PC-9 (cell line): ENCODE results near the gene PPP1R37. TPM values are rescaled to one million over a fixed set of nuclear protein-coding genes. Genes with fewer than 3 reads are reported as not detected.

ENCODE experiments used
- BruUV-seq: library from RNA; stranded (reverse); fragments of 400-500 nt; replicated peaks from 2 replicates; lab custom pipeline; 2021; lab: Mats Ljungman, UMichigan
- CTCF ChIA-PET: fragments of 300-600 bp; sonication (Branson Sonifier 250); formaldehyde crosslinking; loops from one replicate; lab custom pipeline; 2022; ENCODE audit warnings: antibody characterized with exemption; lab: Charles Lee
- POLR2A ChIA-PET: fragments of 300-600 bp; sonication (Branson Sonifier 250); formaldehyde crosslinking; loops from one replicate; lab custom pipeline; 2022; ENCODE audit warnings: antibody characterized with exemption; ENCODE audit not compliant: unreplicated experiment; lab: Charles Lee
- DNase-seq, 2 experiments: peaks; one replicate each; pipeline versions ENCODE4 v3.0.0 to v3.0.0-alpha.2; 2015 to 2022; ENCODE audit warnings: mixed read lengths in 1 of 2
- H2AFZ ChIP-seq: fragments of 200-600 bp; sonication (generic); 2 replicates; pipeline ENCODE4 v1.8.1; 2017; ENCODE audit warnings: antibody characterized with exemption
- H3F3A ChIP-seq: fragments of 200-600 bp; sonication (generic); 2 replicates; pipeline ENCODE4 v1.8.1; 2017; ENCODE audit warnings: antibody characterized with exemption, mild to moderate bottlenecking, low read depth; ENCODE audit not compliant: insufficient read depth
- H3K27ac ChIP-seq: fragments of 200-600 bp; sonication (generic); 2 replicates; pipeline ENCODE4 v1.6.1; 2016; ENCODE audit warnings: mixed run types
- H3K27me3 ChIP-seq: fragments of 200-600 bp; sonication (generic); 2 replicates; pipeline ENCODE4 v1.6.1; 2016; ENCODE audit warnings: low read depth, mixed run types; ENCODE audit not compliant: insufficient read depth
- H3K36me3 ChIP-seq: fragments of 200-600 bp; sonication (generic); 2 replicates; pipeline ENCODE4 v1.6.1; 2016; ENCODE audit warnings: low read depth, mixed run types
- H3K4me1 ChIP-seq: fragments of 200-600 bp; sonication (generic); replicated peaks from 2 replicates; pipeline ENCODE4 v1.6.1; 2016; ENCODE audit warnings: mixed run types; ENCODE audit not compliant: insufficient read depth
- H3K4me2 ChIP-seq: fragments of 200-600 bp; sonication (generic); 2 replicates; pipeline ENCODE4 v1.6.1; 2017; ENCODE audit warnings: mixed run types
- H3K4me3 ChIP-seq: fragments of 200-600 bp; sonication (generic); 2 replicates; pipeline ENCODE4 v1.6.1; 2016; ENCODE audit warnings: mixed run types
- H3K79me2 ChIP-seq: fragments of 200-600 bp; sonication (generic); 2 replicates; pipeline ENCODE4 v1.6.1; 2017; ENCODE audit warnings: low read depth, mixed run types
- H3K9me2 ChIP-seq: fragments of 200-600 bp; sonication (generic); 2 replicates; pipeline ENCODE4 v1.8.1; 2017; ENCODE audit warnings: mild to moderate bottlenecking; ENCODE audit not compliant: insufficient read depth
- H3K9me3 ChIP-seq: fragments of 200-600 bp; sonication (generic); 2 replicates; pipeline ENCODE4 v1.8.1; 2016; ENCODE audit warnings: low read depth; ENCODE audit not compliant: insufficient read depth
- H4K20me1 ChIP-seq: fragments of 200-600 bp; sonication (generic); 2 replicates; pipeline ENCODE4 v1.8.1; 2017; ENCODE audit not compliant: insufficient read depth
- CTCF ChIP-seq: fragments of 200-600 bp; sonication (generic); conservative IDR thresholded peaks from 2 replicates; pipeline ENCODE4 v1.6.1; 2017; ENCODE audit warnings: mixed run types, antibody characterized with exemption, mild to moderate bottlenecking, moderate library complexity
- EZH2 ChIP-seq: fragments of 200-600 bp; sonication (generic); IDR thresholded peaks from 2 replicates; pipeline ENCODE4 v1.8.0; 2017; ENCODE audit warnings: antibody characterized with exemption, low read depth
- intact Hi-C: fragments of 100-400 bp; cut with micrococcal nuclease; formaldehyde crosslinking; loops from one replicate; pipeline ENCODE4 v1.10.0; 2022; ENCODE audit not compliant: unreplicated experiment
- total RNA-seq: library from RNA; stranded (reverse); gene quantifications from 2 replicates; pipeline ENCODE4 v1.2.3, GENCODE V29; 2021

The PPP1R37 gene
- total RNA-seq, 1 experiment from 2014 or later, result 41.1 TPM

GRCh38 chr19:45158503-45159209 lies 65.7 kb downstream of the PPP1R37 start:
- H4K20me1 ChIP-seq, result 0 out of 2 replicates have a peak, but pooled peaks cover 5% of the 10 kb centered on the region
- no peaks in the 10 kb centered on the region for H3K36me3 ChIP-seq
- ChIA-PET CTCF (no interaction called here), POLR2A (no interaction called here)
- H2AFZ ChIP-seq, result no peak overlapping the region
- DNase-seq, result no peak
- H3K4me1 ChIP-seq, result peaks cover 40% of the 10 kb centered on the region
- H3K79me2 ChIP-seq, result no peaks in the 10 kb centered on the region
- no peaks in the 10 kb centered on the region for H3K27me3 ChIP-seq
- H3K4me2 ChIP-seq, result no peak overlapping the region
- intact Hi-C loops, result no loop called here
- H3K4me3 ChIP-seq, result no peak overlapping the region
- H3K9me2 ChIP-seq, result no peaks in the 10 kb centered on the region
- BruUV-seq, result no TSS peak
- H3K9me3 ChIP-seq, result no peaks in the 10 kb centered on the region
- peaks cover 26% of the 10 kb centered on the region for H3F3A ChIP-seq
- H3K27ac ChIP-seq, result no peak overlapping the region
- TF ChIP-seq EZH2, result no peak
- TF ChIP-seq CTCF, result no peak

DNA sequence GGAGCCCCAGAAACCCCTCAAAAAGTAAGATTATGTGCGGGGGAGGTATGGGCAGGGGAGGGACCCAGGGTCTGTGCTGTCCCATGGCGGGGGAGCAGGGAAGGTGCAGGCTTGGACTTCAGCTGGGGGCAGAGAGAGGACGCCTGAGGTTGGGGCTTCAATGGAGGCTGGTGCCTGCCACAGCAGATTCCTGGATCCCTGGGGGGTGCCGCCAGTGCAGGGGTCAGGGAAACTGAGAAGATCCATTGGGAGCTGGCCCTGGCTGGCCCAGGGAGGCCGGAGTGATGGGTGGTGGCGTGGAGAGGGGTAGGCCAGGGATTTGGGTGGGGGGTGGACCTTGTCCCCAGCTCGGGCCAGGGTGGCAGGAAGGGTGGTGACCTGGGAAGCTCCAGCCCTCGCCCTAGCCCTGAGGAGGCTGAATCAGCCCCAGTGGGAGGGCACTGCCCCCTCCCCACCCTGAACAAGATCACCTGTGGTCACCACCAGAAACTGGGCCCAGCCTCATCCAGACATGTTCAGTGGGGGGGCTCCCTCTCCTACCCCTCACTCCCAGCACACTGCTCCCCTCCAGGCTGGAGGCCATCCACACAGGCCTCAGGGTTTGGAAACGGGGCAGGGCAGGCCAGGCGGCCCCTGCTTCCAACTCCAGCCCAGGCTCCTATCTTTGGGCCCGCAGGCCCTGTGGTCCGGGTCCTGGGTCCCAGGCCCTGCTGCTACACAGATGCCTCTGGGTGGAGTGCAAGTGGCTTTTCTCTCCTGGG lies 66.4 kb downstream of the PPP1R37 start:
- no peaks in the 10 kb centered on the region for H3K79me2 ChIP-seq
- DNase-seq, result no peak
- ChIA-PET POLR2A (no interaction called here), CTCF (no interaction called here)
- intact Hi-C loops, result no loop called here
- H3K4me3 ChIP-seq, result no peak overlapping the region
- no TSS peak for BruUV-seq
- no peak for TF ChIP-seq EZH2
- no peak for TF ChIP-seq CTCF
- no peak overlapping the region for H3K27ac ChIP-seq
- no peaks in the 10 kb centered on the region for H3K9me3 ChIP-seq
- peaks cover 36% of the 10 kb centered on the region for H3K4me1 ChIP-seq
- no peak overlapping the region for H2AFZ ChIP-seq
- H4K20me1 ChIP-seq, result no peaks in the 10 kb centered on the region
- peaks cover 21% of the 10 kb centered on the region for H3F3A ChIP-seq
- H3K36me3 ChIP-seq, result no peaks in the 10 kb centered on the region
- no peak overlapping the region for H3K4me2 ChIP-seq
- H3K27me3 ChIP-seq, result no peaks in the 10 kb centered on the region
- H3K9me2 ChIP-seq, result no peaks in the 10 kb centered on the region

DNA sequence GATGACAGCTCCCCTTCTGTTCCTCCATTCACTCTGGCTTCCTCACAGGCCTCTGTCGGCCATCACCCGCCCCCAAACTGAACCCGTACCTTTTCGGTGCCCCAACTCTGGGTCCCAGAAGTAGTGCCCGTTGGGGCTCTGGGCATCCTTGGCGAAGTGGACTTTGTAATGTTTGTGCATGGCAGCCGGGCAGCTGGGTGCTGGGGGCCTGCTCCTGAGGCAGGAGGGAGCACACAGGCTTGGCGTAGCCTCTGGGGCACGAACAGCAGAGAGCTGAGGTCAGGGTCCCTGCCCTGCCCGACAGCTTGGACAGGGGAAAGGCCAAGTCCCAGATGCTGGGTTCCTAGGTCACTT lies 67.0 kb downstream of the PPP1R37 start:
- Histone ChIP-seq H3K27ac (no peak overlapping the region), H3K36me3 (no peaks in the 10 kb centered on the region), H3K79me2 (no peaks in the 10 kb centered on the region), H3F3A (peaks cover 18% of the 10 kb centered on the region), H2AFZ (no peak overlapping the region), H4K20me1 (0 out of 2 replicates have a peak, but pooled peaks cover 2% of the 10 kb centered on the region), H3K9me3 (no peaks in the 10 kb centered on the region), H3K4me3 (no peak overlapping the region), H3K4me1 (peaks cover 34% of the 10 kb centered on the region), H3K4me2 (no peak overlapping the region), H3K9me2 (no peaks in the 10 kb centered on the region), H3K27me3 (no peaks in the 10 kb centered on the region)
- DNase-seq, result no peak
- POLR2A ChIA-PET, result no interaction called here
- CTCF ChIA-PET, result no interaction called here
- BruUV-seq, result no TSS peak
- TF ChIP-seq EZH2 (no peak), CTCF (no peak)
- intact Hi-C loops, result no loop called here
